NCI-H1105 (cell line): ENCODE results near the gene CHD9NB.
"Not testable (repeated sequence)": the region's sequence is repeated elsewhere in the genome, so short reads cannot be mapped to it uniquely, and the experiment has no call there.

Source experiments
- DNase-seq: peaks from one replicate; lab custom pipeline; 2025; lab: John Stamatoyannopoulos, UW

The CHD9NB gene

GRCh38 chr16:53083119-53083518 is 30.4 kb upstream of the CHD9NB start:
- DNase-seq, result no peak

GRCh38 chr16:53082509-53082908 is 29.8 kb upstream of the CHD9NB start:
- no peak for DNase-seq

- DNase-seq, result no peak
These were observed 29.1 kb upstream of the CHD9NB start for GRCh38 chr16:53081686-53082407.

GRCh38 chr16:53081032-53081424 is 28.3 kb upstream of the CHD9NB start:
- DNase-seq, result no peak

GRCh38 chr16:53080345-53081031 is 27.8 kb upstream of the CHD9NB start:
- no peak for DNase-seq

DNA sequence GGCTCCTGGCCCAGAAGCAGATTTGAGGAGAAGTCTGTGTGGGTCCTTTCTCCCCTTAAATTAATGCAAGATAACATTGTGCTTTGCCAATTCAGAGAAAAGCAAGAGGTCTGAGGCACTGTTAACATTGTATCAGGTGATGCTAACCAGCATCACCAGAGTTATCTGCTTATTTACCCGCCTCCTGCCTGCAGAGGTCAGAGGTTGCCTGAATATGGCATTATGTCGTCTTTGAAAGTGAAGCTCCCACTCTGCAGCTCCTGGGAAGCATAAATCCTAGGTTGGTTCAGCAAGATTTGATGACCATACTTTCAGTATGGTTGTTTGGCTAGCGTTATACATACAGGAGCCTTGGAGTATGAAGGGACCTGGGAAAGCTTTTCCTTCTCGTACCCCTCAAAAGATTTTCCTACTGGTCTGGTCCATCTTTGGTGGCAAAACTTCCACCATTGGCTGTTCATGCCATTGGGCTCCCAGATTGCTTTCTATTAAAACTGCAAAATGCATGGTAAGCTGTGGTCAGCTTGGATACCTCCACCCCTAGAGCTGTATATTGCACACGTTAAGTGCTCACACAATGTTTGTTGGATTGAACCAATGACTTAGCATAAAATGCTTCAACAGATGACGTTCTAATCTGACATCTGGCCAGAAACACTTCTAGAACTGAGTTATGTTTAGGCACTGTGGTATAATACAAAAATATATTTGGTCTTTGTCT is 26.2 kb upstream of the CHD9NB start:
- no peak for DNase-seq

DNA sequence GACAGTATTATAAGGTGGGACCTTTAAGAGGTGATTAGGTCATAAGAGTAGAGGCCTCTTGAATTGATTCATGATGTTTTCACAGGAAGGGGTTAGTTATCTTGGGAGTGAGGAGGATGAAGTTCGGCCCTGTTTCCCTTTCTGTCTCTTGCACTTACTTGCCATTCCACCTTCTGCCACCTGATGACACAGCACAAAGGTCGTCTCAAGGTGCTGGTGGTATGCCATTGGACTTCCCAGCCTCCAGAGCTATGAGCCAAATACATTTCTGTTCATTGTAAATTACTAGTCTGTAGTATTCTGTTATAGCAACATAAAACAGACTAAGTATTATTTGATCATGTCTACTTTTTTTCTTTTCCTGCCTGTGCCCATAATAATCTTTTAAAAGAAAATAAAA is 25.6 kb upstream of the CHD9NB start:
- DNase-seq, result no peak

DNA sequence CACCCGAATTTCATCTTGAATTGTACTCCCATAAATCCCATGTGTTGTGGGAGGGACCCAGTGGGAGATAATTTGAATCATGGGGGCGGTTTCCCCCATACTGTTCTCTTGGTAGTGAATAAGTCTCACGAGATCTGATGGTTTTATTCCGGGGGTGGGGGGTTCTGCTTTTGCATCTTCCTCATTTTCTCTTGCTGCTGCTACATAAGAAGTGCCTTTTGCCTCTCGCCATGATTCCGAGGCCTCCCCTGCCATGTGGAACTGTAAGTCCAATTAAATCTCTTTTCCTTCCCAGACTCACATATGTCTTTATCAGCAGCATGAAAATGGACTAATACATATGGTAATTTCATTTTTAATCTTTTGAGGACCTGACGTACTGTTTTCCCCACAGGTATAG is 22.8 kb upstream of the CHD9NB start:
- DNase-seq, result not testable (repeated sequence)

- not testable (repeated sequence) for DNase-seq
These were observed 21.6 kb upstream of the CHD9NB start for GRCh38 chr16:53074296-53074695.

- no peak for DNase-seq
These were observed 20.3 kb upstream of the CHD9NB start for GRCh38 chr16:53073022-53073421.

GRCh38 chr16:53071748-53072301 is 19.1 kb upstream of the CHD9NB start:
- DNase-seq, result peak; percentile 85

DNA sequence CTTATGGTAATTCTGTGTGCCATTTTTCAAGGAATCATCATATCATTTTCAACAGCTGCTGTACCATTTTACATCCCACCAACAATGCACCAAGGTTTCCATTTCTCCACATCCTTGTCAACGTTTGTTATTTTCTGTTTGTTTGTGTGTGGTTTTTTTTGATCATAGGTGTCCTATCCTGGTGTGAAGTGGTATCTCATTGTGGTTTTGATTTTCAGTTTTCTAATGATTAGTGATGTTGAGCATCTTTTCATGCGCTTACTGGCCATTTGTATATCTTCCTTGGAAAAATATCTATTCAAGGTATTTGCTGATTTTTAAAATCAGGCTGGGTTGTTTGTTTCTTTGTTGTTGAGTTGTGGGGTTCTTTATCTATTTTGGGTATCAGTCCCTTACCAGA is 17.1 kb upstream of the CHD9NB start:
- DNase-seq, result no peak

GRCh38 chr16:53068423-53068833 is 15.7 kb upstream of the CHD9NB start:
- DNase-seq, result no peak

- DNase-seq, result no peak
These were observed 15.0 kb upstream of the CHD9NB start for GRCh38 chr16:53067675-53068074.

GRCh38 chr16:53065461-53066061 is 12.9 kb upstream of the CHD9NB start:
- no peak for DNase-seq

DNA sequence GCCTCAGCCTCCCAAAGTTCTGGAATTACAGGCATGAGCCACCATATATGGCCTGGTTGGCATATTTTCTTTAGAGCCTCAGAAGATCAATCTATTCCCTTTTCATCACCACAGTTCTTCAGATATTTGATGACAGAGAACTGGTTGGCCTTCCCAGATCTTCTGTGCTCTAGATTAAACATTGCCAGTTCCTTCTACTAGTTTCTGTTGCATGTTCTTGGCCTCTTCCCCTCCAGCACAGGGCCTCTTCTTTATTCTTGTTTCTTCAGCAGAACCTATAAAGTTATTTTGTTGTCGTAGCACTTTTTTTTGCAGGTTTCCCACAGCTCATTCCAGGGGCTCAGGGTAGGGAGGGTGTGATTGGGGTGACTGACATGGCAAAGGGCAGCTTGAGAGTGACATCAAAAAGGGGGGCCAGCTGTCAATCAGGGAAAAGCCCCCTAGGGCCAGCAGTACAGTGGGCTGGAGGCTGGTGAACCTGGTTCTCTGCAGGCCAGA is 11.4 kb upstream of the CHD9NB start:
- DNase-seq, result no peak

GRCh38 chr16:53061701-53062159 is 9.0 kb upstream of the CHD9NB start:
- no peak for DNase-seq

- DNase-seq, result no peak
These were observed 8.6 kb upstream of the CHD9NB start for GRCh38 chr16:53061256-53061655.

GRCh38 chr16:53059672-53060071 is 7.0 kb upstream of the CHD9NB start:
- no peak for DNase-seq

- no peak for DNase-seq
These were observed 6.2 kb upstream of the CHD9NB start for GRCh38 chr16:53058882-53059281.

DNA sequence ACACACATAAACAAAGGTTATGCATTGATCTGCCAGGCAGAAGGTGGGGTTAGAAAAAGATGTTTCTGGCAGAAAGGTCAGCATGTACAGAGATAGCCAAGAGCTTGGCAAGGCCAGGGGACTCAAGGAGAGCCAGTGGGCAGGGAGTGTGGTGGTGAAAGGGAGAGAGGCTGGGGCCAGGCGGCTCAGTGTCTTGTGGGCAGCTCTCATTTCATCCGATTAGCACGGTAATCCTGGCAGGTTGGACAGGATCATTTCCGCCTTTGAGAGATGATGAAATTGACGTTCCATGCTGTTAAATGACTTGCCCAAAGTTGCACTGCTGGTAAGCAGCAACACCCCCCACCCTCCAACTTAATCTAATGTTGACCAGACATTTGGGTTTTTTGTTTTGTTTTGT is 5.7 kb upstream of the CHD9NB start:
- DNase-seq, result no peak

- no peak for DNase-seq
These were observed 5.0 kb upstream of the CHD9NB start for GRCh38 chr16:53057658-53058057.
